OCI-LY3 (cell line): Measurements from ENCODE around the gene SC5D.

Experiments
- H2AFZ ChIP-seq: fragments of 200-600, 300-600 bp; shearing (Covaris generic); 2 replicates; pipeline ENCODE4 v1.6.0; 2014; ENCODE audit warnings: antibody characterized with exemption, low read depth, low read length
- H3K27ac ChIP-seq: fragments of 200-600, 300-600 bp; sonication (generic); 2 replicates; pipeline ENCODE4 v1.5.1; 2014; ENCODE audit warnings: mild to moderate bottlenecking, low read length, moderate library complexity, mixed read lengths
- H3K27me3 ChIP-seq: fragments of 200-600, 300-600 bp; sonication (generic); 2 replicates; pipeline ENCODE4 v1.6.1; 2014; ENCODE audit warnings: low read depth, low read length, mixed read lengths
- H3K36me3 ChIP-seq: fragments of 200-600, 300-600 bp; sonication (generic); replicated peaks from 2 replicates; pipeline ENCODE3; 2014; ENCODE audit warnings: low read depth, low read length, mixed read lengths
- H3K4me1 ChIP-seq: fragments of 300-600, 200-600 bp; sonication (generic); 2 replicates; pipeline ENCODE4 v1.6.1; 2014; ENCODE audit warnings: low read length, mixed read lengths
- H3K4me2 ChIP-seq: fragments of 200-600, 300-600 bp; sonication (generic); 2 replicates; pipeline ENCODE4 v1.6.1; 2014; ENCODE audit warnings: low read length, mixed read lengths
- H3K4me3 ChIP-seq: fragments of 300-600, 200-600 bp; sonication (generic); 2 replicates; pipeline ENCODE4 v1.5.1; 2014; ENCODE audit warnings: antibody characterized with exemption, mild to moderate bottlenecking, low read length, moderate library complexity
- H3K79me2 ChIP-seq: fragments of 300-600, 200-600 bp; shearing (Covaris generic); 2 replicates; pipeline ENCODE4 v1.6.1; 2014; ENCODE audit warnings: mild to moderate bottlenecking, low read length, mixed read lengths
- H3K9ac ChIP-seq: fragments of 300-600, 200-600 bp; shearing (Covaris generic); 2 replicates; pipeline ENCODE4 v1.6.0; 2014; ENCODE audit warnings: mild to moderate bottlenecking, low read length, moderate library complexity
- H3K9me3 ChIP-seq: fragments of 200-600, 300-600 bp; shearing (Covaris generic); 2 replicates; pipeline ENCODE4 v1.6.1; 2014; ENCODE audit warnings: low read length, mixed read lengths; ENCODE audit not compliant: insufficient read depth
- H4K20me1 ChIP-seq: fragments of 200-600, 300-600 bp; sonication (generic); 2 replicates; pipeline ENCODE4 v1.6.1; 2016; ENCODE audit warnings: low read length, mixed read lengths; ENCODE audit not compliant: insufficient read depth
- CTCF ChIP-seq: fragments of 200-600, 300-600 bp; sonication (generic); IDR thresholded peaks from 2 replicates; pipeline ENCODE4 v1.5.1; 2014; ENCODE audit warnings: antibody characterized with exemption, low read length, low read depth
- EZH2phosphoT487 ChIP-seq: fragments of 200-600 bp; shearing (Covaris generic); IDR thresholded peaks from 2 replicates; pipeline ENCODE4 v1.6.1; 2018; ENCODE audit warnings: antibody characterized with exemption, mixed run types, low read depth

Gene SC5D

GRCh38 chr11:121350314-121351082, 57.9 kb downstream of the SC5D start:
- Histone ChIP-seq H3K4me1 (peaks cover 13% of the 10 kb centered on the region), H3K9ac (no peak overlapping the region), H3K9me3 (no peaks in the 10 kb centered on the region), H3K27ac (no peak overlapping the region), H3K27me3 (peaks cover 48% of the 10 kb centered on the region), H3K4me3 (no peak overlapping the region), H3K4me2 (no peak overlapping the region), H4K20me1 (no peaks in the 10 kb centered on the region), H3K36me3 (no peaks in the 10 kb centered on the region), H2AFZ (no peak overlapping the region), H3K79me2 (no peaks in the 10 kb centered on the region)
- TF ChIP-seq CTCF, result no peak

- no peak overlapping the region for H3K27ac ChIP-seq
- peaks cover 13% of the 10 kb centered on the region for H3K4me1 ChIP-seq
- no peaks in the 10 kb centered on the region for H3K79me2 ChIP-seq
- no peaks in the 10 kb centered on the region for H4K20me1 ChIP-seq
- H3K36me3 ChIP-seq, result no peaks in the 10 kb centered on the region
- no peak overlapping the region for H3K9ac ChIP-seq
- peaks cover 48% of the 10 kb centered on the region for H3K27me3 ChIP-seq
- TF ChIP-seq CTCF, result no peak
- no peak for TF ChIP-seq EZH2phosphoT487
- H3K9me3 ChIP-seq, result no peaks in the 10 kb centered on the region
- H3K4me2 ChIP-seq, result no peak overlapping the region
- no peak overlapping the region for H2AFZ ChIP-seq
- no peak overlapping the region for H3K4me3 ChIP-seq
These were observed 58.6 kb downstream of the SC5D start for GRCh38 chr11:121351083-121351630.

- TF ChIP-seq EZH2phosphoT487, result no peak
- no peak for TF ChIP-seq CTCF
These were observed 59.8 kb downstream of the SC5D start for GRCh38 chr11:121352251-121352891.

GRCh38 chr11:121354192-121354591, 61.6 kb downstream of the SC5D start:
- no peak overlapping the region for H3K4me3 ChIP-seq
- H3K79me2 ChIP-seq, result no peaks in the 10 kb centered on the region
- peaks cover 32% of the 10 kb centered on the region for H3K27me3 ChIP-seq
- no peak overlapping the region for H3K4me2 ChIP-seq
- no peak for TF ChIP-seq CTCF
- no peak for TF ChIP-seq EZH2phosphoT487
- 0 out of 2 replicates have a peak, but pooled peaks cover under 1% of the 10 kb centered on the region for H3K4me1 ChIP-seq
- H3K36me3 ChIP-seq, result no peaks in the 10 kb centered on the region
- H3K27ac ChIP-seq, result no peak overlapping the region
- no peaks in the 10 kb centered on the region for H4K20me1 ChIP-seq
- H3K9ac ChIP-seq, result no peak overlapping the region
- no peaks in the 10 kb centered on the region for H3K9me3 ChIP-seq
- no peak overlapping the region for H2AFZ ChIP-seq

More at GRCh38 chr11:121352251-121352891, 59.8 kb downstream of the SC5D start:
- H3K9me3 ChIP-seq, result no peaks in the 10 kb centered on the region
- no peaks in the 10 kb centered on the region for H3K79me2 ChIP-seq
- no peak overlapping the region for H3K9ac ChIP-seq
- H2AFZ ChIP-seq, result no peak overlapping the region
- no peak overlapping the region for H3K4me3 ChIP-seq
- peaks cover 13% of the 10 kb centered on the region for H3K4me1 ChIP-seq
- peaks cover 40% of the 10 kb centered on the region for H3K27me3 ChIP-seq
- H3K27ac ChIP-seq, result no peak overlapping the region
- H3K36me3 ChIP-seq, result no peaks in the 10 kb centered on the region
- H4K20me1 ChIP-seq, result no peaks in the 10 kb centered on the region
- no peak overlapping the region for H3K4me2 ChIP-seq
